HCT116 (cell line): ENCODE data around the gene USP36. TPM values are rescaled to one million over a fixed set of nuclear protein-coding genes. Genes with fewer than 3 reads are reported as not detected.
A peak's percentile ranks its signal among the peaks of the same experiment; 100 is the strongest.

ENCODE experiments used
- ATAC-seq: fragments of 200-7000 bp; cut with Tn5 transposase; 2 replicates; pipeline ENCODE4 v1.9.1; 2020; ENCODE audit warnings: mild to moderate bottlenecking, moderate library complexity
- BruUV-seq: library from RNA; stranded (reverse); fragments of 400-500 nt; replicated peaks from 2 replicates; lab custom pipeline; 2021; lab: Mats Ljungman, UMichigan
- CTCF ChIA-PET: fragments of 300-600 bp; sonication (Branson Sonifier 250); formaldehyde crosslinking; loops from one replicate; lab custom pipeline; 2021; ENCODE audit warnings: antibody characterized with exemption; lab: Charles Lee
- POLR2A ChIA-PET: fragments of 300-600, 350-600 bp; sonication (Branson Sonifier 250); formaldehyde crosslinking; loops from one replicate; lab custom pipeline; 2021; ENCODE audit warnings: antibody characterized with exemption; lab: Charles Lee
- RAD21 ChIA-PET, 2 experiments: fragments of 300-600 bp; sonication (Branson Sonifier 250); formaldehyde crosslinking; loops; one replicate each; lab custom pipeline; 2023; ENCODE audit warnings: low total read pairs in 2 of 2; ENCODE audit not compliant: uncharacterized antibody in 2 of 2, unreplicated experiment in 2 of 2, low non-redundant PET in 1 of 2; lab: Charles Lee
- DNase-seq: peaks from one replicate; pipeline ENCODE4 v3.0.0-alpha.2; 2010; ENCODE audit warnings: low read depth, low spot score
- H2AFZ ChIP-seq: fragments of 200-600 bp; shearing (Covaris generic), sonication (generic); 2 replicates; pipeline ENCODE4 v1.6.1; 2017; ENCODE audit warnings: low read depth, mixed run types, mixed read lengths, antibody characterized with exemption, low read length; ENCODE audit not compliant: poor library complexity, severe bottlenecking
- H3K27ac ChIP-seq: 2 replicates; pipeline ENCODE4 v1.5.1; 2012; ENCODE audit warnings: low read depth, low read length
- H3K27me3 ChIP-seq: fragments of 200-600 bp; sonication (generic); 2 replicates; pipeline ENCODE4 v1.6.1; 2016; ENCODE audit warnings: mixed run types, low read length, mixed read lengths; ENCODE audit not compliant: insufficient read depth
- H3K36me3 ChIP-seq, 2 experiments: fragments of 200-500 bp in 1 of 2; fragments of 200-600 bp in 1 of 2; sonication (Bioruptor generic) in 1 of 2; sonication (generic) in 1 of 2; 2 replicates each; pipeline versions ENCODE4 v1.5.1 to v1.6.1; 2014 to 2016; ENCODE audit warnings: low read length in 2 of 2, inconsistent platforms in 1 of 2, mixed read lengths in 1 of 2, mixed run types in 1 of 2; ENCODE audit not compliant: insufficient read depth in 2 of 2, control insufficient read depth in 1 of 2
- H3K4me1 ChIP-seq, 2 experiments: fragments of 200-600 bp in 1 of 2; sonication (generic) in 1 of 2; 2 replicates each; pipeline versions ENCODE4 v1.5.1 to v1.6.1; 2012 to 2017; ENCODE audit warnings: low read length in 2 of 2, inconsistent platforms in 1 of 2, mild to moderate bottlenecking in 1 of 2, mixed read lengths in 1 of 2, mixed run types in 1 of 2, moderate library complexity in 1 of 2; ENCODE audit not compliant: insufficient read depth in 2 of 2, control insufficient read depth in 1 of 2
- H3K4me2 ChIP-seq: fragments of 200-600 bp; sonication (generic); 2 replicates; pipeline ENCODE4 v1.6.1; 2017; ENCODE audit warnings: mixed run types, low read length, mixed read lengths
- H3K4me3 ChIP-seq, 2 experiments: fragments of 200-600 bp in 1 of 2; sonication (generic) in 1 of 2; replicated peaks in 1 of 2; 2 replicates each; pipeline ENCODE4 v1.5.1; 2011 to 2016; ENCODE audit warnings: low read length in 2 of 2, control low read depth in 1 of 2, low read depth in 1 of 2, mild to moderate bottlenecking in 1 of 2, mixed read lengths in 1 of 2, mixed run types in 1 of 2
- H3K79me2 ChIP-seq: fragments of 200-600 bp; sonication (generic); 2 replicates; pipeline ENCODE4 v1.6.1; 2017; ENCODE audit warnings: mild to moderate bottlenecking, mixed run types, low read length, moderate library complexity, mixed read lengths; ENCODE audit not compliant: insufficient read depth
- H3K9ac ChIP-seq: fragments of 200-600 bp; sonication (generic); 2 replicates; pipeline ENCODE4 v1.6.1; 2016; ENCODE audit warnings: low read length, mixed read lengths
- H3K9me2 ChIP-seq: fragments of 200-600 bp; sonication (generic), shearing (Covaris generic); 2 replicates; pipeline ENCODE4 v1.6.1; 2017; ENCODE audit warnings: mixed run types, mild to moderate bottlenecking, moderate library complexity; ENCODE audit not compliant: insufficient read depth
- H3K9me3 ChIP-seq, 2 experiments: fragments of 200-500 bp in 1 of 2; fragments of 200-600 bp in 1 of 2; sonication (Bioruptor generic) in 1 of 2; sonication (generic) in 1 of 2; 2 replicates each; pipeline ENCODE4 v1.6.1; 2014 to 2017; ENCODE audit warnings: low read length in 2 of 2, mixed read lengths in 2 of 2, inconsistent platforms in 1 of 2, low read depth in 1 of 2, mild to moderate bottlenecking in 1 of 2, mixed run types in 1 of 2, moderate library complexity in 1 of 2; ENCODE audit not compliant: control insufficient read depth in 1 of 2, insufficient read depth in 1 of 2
- H4K20me1 ChIP-seq: fragments of 200-600 bp; sonication (generic), shearing (Covaris generic); 2 replicates; pipeline ENCODE4 v1.6.1; 2017; ENCODE audit warnings: mixed run types, mild to moderate bottlenecking, moderate library complexity; ENCODE audit not compliant: insufficient read depth
- CEBPB ChIP-seq: IDR thresholded peaks from 2 replicates; pipeline ENCODE4 v1.6.1; 2012; ENCODE audit warnings: low read depth
- EZH2 ChIP-seq: fragments of 200-600 bp; sonication (generic); IDR thresholded peaks from 2 replicates; pipeline ENCODE4 v1.6.1; 2017; ENCODE audit warnings: antibody characterized with exemption, mixed run types
- FOSL1 ChIP-seq: IDR thresholded peaks from 2 replicates; pipeline ENCODE4 v1.6.1; 2012; ENCODE audit warnings: low read depth
- JUND ChIP-seq: IDR thresholded peaks from 2 replicates; pipeline ENCODE4 v1.6.1; 2012
- SRF ChIP-seq: IDR thresholded peaks from 2 replicates; pipeline ENCODE4 v1.6.1; 2012; ENCODE audit warnings: low read depth
- ZBTB33 ChIP-seq: IDR thresholded peaks from 2 replicates; pipeline ENCODE4 v1.6.1; 2011; ENCODE audit warnings: mild to moderate bottlenecking, low read length, moderate library complexity; ENCODE audit not compliant: insufficient replicate concordance; ENCODE audit errors: extremely low read depth
- ZNF274 ChIP-seq: fragments of 200-500 bp; sonication (Bioruptor generic); IDR thresholded peaks from 2 replicates; pipeline ENCODE4 v1.6.1; 2014; ENCODE audit warnings: mild to moderate bottlenecking, low read depth, low read length, inconsistent platforms
- intact Hi-C: fragments of 100-400 bp; cut with micrococcal nuclease; formaldehyde crosslinking; loops from 2 replicates; pipeline ENCODE4 v1.10.0; 2022
- total RNA-seq: library from RNA; stranded (reverse); gene quantifications from one replicate; pipeline ENCODE4 v1.2.1, GENCODE V29; 2021; ENCODE audit not compliant: unreplicated experiment
- TF ChIP-seq, protein P1 (sequence below), 3 experiments: fragments of 200-600 bp in 1 of 3; sonication (generic) in 1 of 3; IDR thresholded peaks in 2 of 3; conservative IDR thresholded peaks in 1 of 3; 2 replicates each; pipeline ENCODE4 v1.5.1; 2012 to 2017; ENCODE audit warnings: low read depth in 2 of 3, low read length in 2 of 3, antibody characterized with exemption in 1 of 3, borderline replicate concordance in 1 of 3, control low read depth in 1 of 3, mild to moderate bottlenecking in 1 of 3, mixed read lengths in 1 of 3, mixed run types in 1 of 3, moderate library complexity in 1 of 3; ENCODE audit not compliant: insufficient read depth in 1 of 3

USP36 gene
- total RNA-seq, 1 experiment from 2014 or later, result 104 TPM

DNA sequence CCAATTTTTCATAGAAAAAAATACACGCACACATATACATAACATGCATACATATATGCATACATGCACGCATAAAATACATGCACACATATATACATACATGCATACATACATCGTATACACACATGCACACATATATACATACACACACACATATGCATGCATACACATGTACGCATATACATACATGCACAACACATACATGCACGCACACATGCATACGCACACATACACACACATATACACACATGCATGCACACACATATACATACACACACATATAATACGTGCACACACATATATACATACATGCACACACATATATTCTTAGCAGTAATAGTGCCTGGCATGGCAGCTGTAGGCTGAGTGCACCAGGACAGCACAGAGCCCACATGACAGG is 24.9 kb downstream of the USP36 start:
- DNase-seq (no peak), ATAC-seq (0 out of 2 replicates have a peak, but pooled peaks have one; percentile 27)
- no peak overlapping the region for H2AFZ ChIP-seq
- 0 out of 2 replicates have a peak, but pooled peaks cover 8% of the 10 kb centered on the region for H4K20me1 ChIP-seq
- H3K4me3 ChIP-seq, result no peak overlapping the region
- no peaks in the 10 kb centered on the region for H3K4me1 ChIP-seq
- no peaks in the 10 kb centered on the region for H3K9me3 ChIP-seq
- TF ChIP-seq CEBPB, result no peak
- no peak for TF ChIP-seq SRF
- TF ChIP-seq FOSL1, result no peak
- TF ChIP-seq, protein P1, sequence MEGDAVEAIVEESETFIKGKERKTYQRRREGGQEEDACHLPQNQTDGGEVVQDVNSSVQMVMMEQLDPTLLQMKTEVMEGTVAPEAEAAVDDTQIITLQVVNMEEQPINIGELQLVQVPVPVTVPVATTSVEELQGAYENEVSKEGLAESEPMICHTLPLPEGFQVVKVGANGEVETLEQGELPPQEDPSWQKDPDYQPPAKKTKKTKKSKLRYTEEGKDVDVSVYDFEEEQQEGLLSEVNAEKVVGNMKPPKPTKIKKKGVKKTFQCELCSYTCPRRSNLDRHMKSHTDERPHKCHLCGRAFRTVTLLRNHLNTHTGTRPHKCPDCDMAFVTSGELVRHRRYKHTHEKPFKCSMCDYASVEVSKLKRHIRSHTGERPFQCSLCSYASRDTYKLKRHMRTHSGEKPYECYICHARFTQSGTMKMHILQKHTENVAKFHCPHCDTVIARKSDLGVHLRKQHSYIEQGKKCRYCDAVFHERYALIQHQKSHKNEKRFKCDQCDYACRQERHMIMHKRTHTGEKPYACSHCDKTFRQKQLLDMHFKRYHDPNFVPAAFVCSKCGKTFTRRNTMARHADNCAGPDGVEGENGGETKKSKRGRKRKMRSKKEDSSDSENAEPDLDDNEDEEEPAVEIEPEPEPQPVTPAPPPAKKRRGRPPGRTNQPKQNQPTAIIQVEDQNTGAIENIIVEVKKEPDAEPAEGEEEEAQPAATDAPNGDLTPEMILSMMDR (IDR thresholded peaks at IDR 0.05 in 2 of 3, conservative IDR thresholded peaks at IDR 0.05 in 1 of 3; ENCODE audit: borderline replicate concordance in 1 of 3, insufficient read depth in 1 of 3, low read depth in 2 of 3, low read length in 2 of 3), result no peak
- no peak for TF ChIP-seq EZH2
- TF ChIP-seq ZBTB33, result no peak
- no peak for TF ChIP-seq JUND
- no peak for TF ChIP-seq ZNF274
- ChIA-PET CTCF (no interaction called here), RAD21 (no interaction called here), POLR2A (no interaction called here)
- no peak overlapping the region for H3K9ac ChIP-seq
- no peak overlapping the region for H3K4me2 ChIP-seq
- peaks cover 54% of the 10 kb centered on the region for H3K79me2 ChIP-seq
- no peaks in the 10 kb centered on the region for H3K9me2 ChIP-seq
- H3K27ac ChIP-seq, result no peak overlapping the region
- peaks cover 86 to 96% of the 10 kb centered on the region in 2 experiments for H3K36me3 ChIP-seq
- no TSS peak for BruUV-seq
- intact Hi-C loops, result no loop called here
- no peaks in the 10 kb centered on the region for H3K27me3 ChIP-seq
